PC-9 (cell line): ENCODE data around the gene PUDP. TPM values are rescaled to one million over a fixed set of nuclear protein-coding genes. Genes with fewer than 3 reads are reported as not detected.

Experiments
- BruUV-seq: library from RNA; stranded (reverse); fragments of 400-500 nt; replicated peaks from 2 replicates; lab custom pipeline; 2021; lab: Mats Ljungman, UMichigan
- CTCF ChIA-PET: fragments of 300-600 bp; sonication (Branson Sonifier 250); formaldehyde crosslinking; loops from one replicate; lab custom pipeline; 2022; ENCODE audit warnings: antibody characterized with exemption; lab: Charles Lee
- POLR2A ChIA-PET: fragments of 300-600 bp; sonication (Branson Sonifier 250); formaldehyde crosslinking; loops from one replicate; lab custom pipeline; 2022; ENCODE audit warnings: antibody characterized with exemption; ENCODE audit not compliant: unreplicated experiment; lab: Charles Lee
- DNase-seq, 2 experiments: peaks; one replicate each; pipeline versions ENCODE4 v3.0.0 to v3.0.0-alpha.2; 2015 to 2022; ENCODE audit warnings: mixed read lengths in 1 of 2
- H2AFZ ChIP-seq: fragments of 200-600 bp; sonication (generic); 2 replicates; pipeline ENCODE4 v1.8.1; 2017; ENCODE audit warnings: antibody characterized with exemption
- H3F3A ChIP-seq: fragments of 200-600 bp; sonication (generic); 2 replicates; pipeline ENCODE4 v1.8.1; 2017; ENCODE audit warnings: antibody characterized with exemption, mild to moderate bottlenecking, low read depth; ENCODE audit not compliant: insufficient read depth
- H3K27ac ChIP-seq: fragments of 200-600 bp; sonication (generic); 2 replicates; pipeline ENCODE4 v1.6.1; 2016; ENCODE audit warnings: mixed run types
- H3K27me3 ChIP-seq: fragments of 200-600 bp; sonication (generic); 2 replicates; pipeline ENCODE4 v1.6.1; 2016; ENCODE audit warnings: low read depth, mixed run types; ENCODE audit not compliant: insufficient read depth
- H3K36me3 ChIP-seq: fragments of 200-600 bp; sonication (generic); 2 replicates; pipeline ENCODE4 v1.6.1; 2016; ENCODE audit warnings: low read depth, mixed run types
- H3K4me1 ChIP-seq: fragments of 200-600 bp; sonication (generic); replicated peaks from 2 replicates; pipeline ENCODE4 v1.6.1; 2016; ENCODE audit warnings: mixed run types; ENCODE audit not compliant: insufficient read depth
- H3K4me2 ChIP-seq: fragments of 200-600 bp; sonication (generic); 2 replicates; pipeline ENCODE4 v1.6.1; 2017; ENCODE audit warnings: mixed run types
- H3K4me3 ChIP-seq: fragments of 200-600 bp; sonication (generic); 2 replicates; pipeline ENCODE4 v1.6.1; 2016; ENCODE audit warnings: mixed run types
- H3K79me2 ChIP-seq: fragments of 200-600 bp; sonication (generic); 2 replicates; pipeline ENCODE4 v1.6.1; 2017; ENCODE audit warnings: low read depth, mixed run types
- H3K9me2 ChIP-seq: fragments of 200-600 bp; sonication (generic); 2 replicates; pipeline ENCODE4 v1.8.1; 2017; ENCODE audit warnings: mild to moderate bottlenecking; ENCODE audit not compliant: insufficient read depth
- H3K9me3 ChIP-seq: fragments of 200-600 bp; sonication (generic); 2 replicates; pipeline ENCODE4 v1.8.1; 2016; ENCODE audit warnings: low read depth; ENCODE audit not compliant: insufficient read depth
- H4K20me1 ChIP-seq: fragments of 200-600 bp; sonication (generic); 2 replicates; pipeline ENCODE4 v1.8.1; 2017; ENCODE audit not compliant: insufficient read depth
- CTCF ChIP-seq: fragments of 200-600 bp; sonication (generic); conservative IDR thresholded peaks from 2 replicates; pipeline ENCODE4 v1.6.1; 2017; ENCODE audit warnings: mixed run types, antibody characterized with exemption, mild to moderate bottlenecking, moderate library complexity
- EZH2 ChIP-seq: fragments of 200-600 bp; sonication (generic); IDR thresholded peaks from 2 replicates; pipeline ENCODE4 v1.8.0; 2017; ENCODE audit warnings: antibody characterized with exemption, low read depth
- intact Hi-C: fragments of 100-400 bp; cut with micrococcal nuclease; formaldehyde crosslinking; loops from one replicate; pipeline ENCODE4 v1.10.0; 2022; ENCODE audit not compliant: unreplicated experiment
- total RNA-seq: library from RNA; stranded (reverse); gene quantifications from 2 replicates; pipeline ENCODE4 v1.2.3, GENCODE V29; 2021

PUDP gene
- total RNA-seq, 1 experiment from 2014 or later = 24.9 TPM

DNA sequence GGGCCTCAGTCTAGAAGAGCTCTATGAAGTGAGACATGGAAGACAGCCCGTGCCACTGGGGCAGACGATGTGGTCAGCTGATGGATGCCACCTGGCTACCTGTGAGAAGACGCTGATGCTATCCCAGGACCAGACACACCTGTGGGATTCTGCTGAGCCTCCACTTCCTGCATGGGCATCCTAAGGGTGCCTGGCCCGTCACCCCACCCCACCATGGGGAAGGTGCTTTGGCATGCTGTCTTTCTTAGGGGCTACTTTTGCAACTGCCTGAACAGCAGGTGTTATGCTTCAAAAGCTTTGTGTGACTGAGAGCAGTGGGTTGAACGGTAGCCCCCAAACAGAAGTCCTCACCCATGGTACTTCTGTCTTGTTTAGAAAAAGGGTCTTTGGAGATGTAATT lies 65.4 kb downstream of the PUDP start:
- Histone ChIP-seq H3K4me3 (no peak overlapping the region), H3F3A (peaks cover 13% of the 10 kb centered on the region), H2AFZ (no peak overlapping the region), H3K4me1 (peaks cover 17% of the 10 kb centered on the region), H3K79me2 (peaks cover 16% of the 10 kb centered on the region; the same call in 1 of the 2 replicates), H3K4me2 (no peak overlapping the region), H4K20me1 (no peaks in the 10 kb centered on the region), H3K36me3 (no peaks in the 10 kb centered on the region), H3K27me3 (no peaks in the 10 kb centered on the region), H3K9me2 (no peaks in the 10 kb centered on the region), H3K9me3 (no peaks in the 10 kb centered on the region), H3K27ac (no peak overlapping the region)
- no peak for TF ChIP-seq EZH2
- TF ChIP-seq CTCF = no peak
- BruUV-seq = no TSS peak
- POLR2A ChIA-PET = no interaction called here
- no peak for DNase-seq
- intact Hi-C loops = no loop called here
- CTCF ChIA-PET = no interaction called here

DNA sequence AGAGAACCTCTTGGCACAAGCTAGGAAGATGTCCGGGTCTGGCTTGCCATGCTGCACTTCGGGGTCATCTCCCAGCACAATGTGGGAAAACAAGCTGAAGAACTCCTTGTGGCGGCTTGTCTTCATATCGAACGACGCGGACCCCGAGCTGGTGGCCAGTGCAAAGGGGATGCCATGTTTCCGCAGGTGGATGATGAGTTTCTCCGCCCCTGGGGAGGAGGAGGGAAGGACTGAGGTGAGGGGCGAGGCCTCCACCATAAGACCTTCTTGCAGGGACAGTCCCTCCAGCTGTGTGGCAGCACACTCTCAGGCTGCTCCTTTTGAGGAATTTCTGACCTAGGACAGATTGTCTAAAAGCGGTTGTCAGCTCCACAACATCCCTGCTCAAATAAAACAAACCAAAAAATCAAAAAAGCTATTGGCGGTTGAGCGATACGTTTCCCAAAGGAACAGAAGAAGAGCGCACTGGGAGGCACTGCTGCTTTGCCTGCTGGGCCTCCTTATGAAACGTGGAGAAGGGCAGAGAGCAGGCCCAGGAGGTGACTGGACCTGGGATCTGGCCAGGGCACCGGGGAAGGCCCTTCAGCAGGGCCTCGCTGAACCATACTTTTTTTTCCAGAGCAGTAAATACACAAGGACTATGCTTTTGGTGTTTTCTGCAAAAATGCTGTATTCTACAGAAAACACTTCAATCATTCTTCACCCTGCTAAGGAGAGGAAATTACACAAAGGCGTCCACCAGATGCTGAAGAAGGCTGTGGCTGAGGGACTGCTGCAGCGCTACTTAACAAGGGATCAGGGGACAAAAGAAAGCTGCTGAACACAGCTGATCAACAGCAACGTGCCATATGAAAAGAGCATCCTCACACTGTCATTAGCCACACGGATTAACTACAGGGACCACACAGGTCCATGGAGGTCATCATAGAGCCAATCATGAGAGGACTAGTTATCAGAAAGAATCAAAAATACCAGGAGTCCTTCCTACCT lies 70.4 kb downstream of the PUDP start:
- BruUV-seq = no TSS peak
- Histone ChIP-seq H3K27me3 (no peaks in the 10 kb centered on the region), H3K79me2 (peaks cover 16% of the 10 kb centered on the region), H3F3A (no peaks in the 10 kb centered on the region; the same call in none of the 2 replicates), H3K4me1 (no peaks in the 10 kb centered on the region), H3K4me2 (no peak overlapping the region), H4K20me1 (no peaks in the 10 kb centered on the region), H3K27ac (no peak overlapping the region), H3K4me3 (no peak overlapping the region), H3K9me3 (no peaks in the 10 kb centered on the region), H3K36me3 (peaks cover 5% of the 10 kb centered on the region; the same call in 1 of the 2 replicates), H3K9me2 (no peaks in the 10 kb centered on the region), H2AFZ (no peak overlapping the region)
- ChIA-PET POLR2A (no interaction called here), CTCF (no interaction called here)
- TF ChIP-seq CTCF = no peak
- no peak for TF ChIP-seq EZH2
- no peak for DNase-seq
- intact Hi-C loops = no loop called here

DNA sequence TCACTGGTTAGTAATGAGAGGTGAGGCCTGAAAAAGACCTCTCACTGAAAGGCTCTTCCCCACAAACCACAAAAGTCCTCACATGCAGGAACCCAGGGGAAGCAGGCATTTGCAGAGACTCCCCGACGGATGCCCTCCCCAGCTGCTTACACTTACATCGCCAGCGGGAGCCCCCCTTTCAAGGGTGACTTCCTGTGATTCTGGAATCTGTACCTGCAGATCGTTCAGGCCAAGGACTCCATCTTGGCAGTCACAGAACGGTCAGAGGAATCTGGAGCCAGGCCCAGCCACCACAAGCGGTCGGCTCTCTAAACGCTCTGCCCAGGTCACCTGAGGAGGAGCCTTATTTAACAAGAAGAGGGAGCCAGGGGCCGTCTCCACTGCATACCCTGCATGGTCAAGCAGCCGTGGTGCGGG lies 71.7 kb downstream of the PUDP start:
- no peak for DNase-seq
- Histone ChIP-seq H4K20me1 (no peaks in the 10 kb centered on the region), H3K27ac (no peak overlapping the region), H3K4me3 (no peak overlapping the region), H3K9me2 (no peaks in the 10 kb centered on the region), H3K4me1 (no peaks in the 10 kb centered on the region), H3K36me3 (peaks cover 5% of the 10 kb centered on the region; the same call in 1 of the 2 replicates), H3K27me3 (no peaks in the 10 kb centered on the region), H3K79me2 (peaks cover 16% of the 10 kb centered on the region; the same call in 1 of the 2 replicates), H3K4me2 (no peak overlapping the region), H2AFZ (no peak overlapping the region), H3K9me3 (no peaks in the 10 kb centered on the region), H3F3A (no peaks in the 10 kb centered on the region; the same call in none of the 2 replicates)
- intact Hi-C loops = no loop called here
- ChIA-PET CTCF (no interaction called here), POLR2A (no interaction called here)
- BruUV-seq = no TSS peak
- TF ChIP-seq EZH2 (no peak), CTCF (no peak)
